Calu3 (cell line): Measurements from ENCODE around the gene OR2AT4. TPM values are rescaled to one million over a fixed set of nuclear protein-coding genes. Genes with fewer than 3 reads are reported as not detected.
"Not testable (repeated sequence)": the region's sequence is repeated elsewhere in the genome, so short reads cannot be mapped to it uniquely, and the experiment has no call there.

Experiments used
- BruUV-seq: library from RNA; stranded (reverse); fragments of 400-500 nt; replicated peaks from 2 replicates; lab custom pipeline; 2021; lab: Mats Ljungman, UMichigan
- CTCF ChIA-PET: fragments of 300-600 bp; sonication (Branson Sonifier 250); formaldehyde crosslinking; loops from one replicate; lab custom pipeline; 2022; ENCODE audit warnings: antibody characterized with exemption; lab: Charles Lee
- DNase-seq: peaks from one replicate; pipeline ENCODE4 v3.0.0; 2022
- H3K27ac Mint-ChIP-seq: one replicate; pipeline ENCODE4 v1.8.0; 2022; ENCODE audit warnings: mixed read lengths; ENCODE audit not compliant: unreplicated experiment
- H3K27me3 Mint-ChIP-seq: one replicate; pipeline ENCODE4 v1.8.0; 2022; ENCODE audit warnings: mixed read lengths; ENCODE audit not compliant: unreplicated experiment
- H3K36me3 Mint-ChIP-seq: one replicate; pipeline ENCODE4 v1.8.0; 2022; ENCODE audit warnings: mild to moderate bottlenecking, moderate library complexity, mixed read lengths; ENCODE audit not compliant: insufficient read depth, unreplicated experiment
- H3K4me1 Mint-ChIP-seq: one replicate; pipeline ENCODE4 v1.8.0; 2022; ENCODE audit warnings: mild to moderate bottlenecking, low read depth, mixed read lengths; ENCODE audit not compliant: unreplicated experiment
- H3K4me3 Mint-ChIP-seq: one replicate; pipeline ENCODE4 v1.8.0; 2022; ENCODE audit warnings: mild to moderate bottlenecking, low read depth, moderate library complexity, mixed read lengths; ENCODE audit not compliant: unreplicated experiment
- H3K9me3 Mint-ChIP-seq: one replicate; pipeline ENCODE4 v1.8.0; 2022; ENCODE audit warnings: low read depth, mixed read lengths; ENCODE audit not compliant: unreplicated experiment
- intact Hi-C: fragments of 100-400 bp; cut with micrococcal nuclease; formaldehyde crosslinking; loops from one replicate; pipeline ENCODE4 v1.10.0; 2022; ENCODE audit not compliant: unreplicated experiment
- total RNA-seq: library from RNA; stranded (reverse); gene quantifications from 2 replicates; pipeline ENCODE4 v1.2.3, GENCODE V29; 2022
- TF ChIP-seq, protein P1 (sequence below): fragments of 200-600 bp; IDR thresholded peaks from one replicate; pipeline ENCODE4 v1.8.0; 2022; ENCODE audit warnings: antibody characterized with exemption; ENCODE audit not compliant: unreplicated experiment

The OR2AT4 gene
- total RNA-seq, 1 experiment from 2014 or later, result not detected

- Mint-ChIP-seq H3K4me1 (no peaks in the 10 kb centered on the region), H3K27ac (no peak overlapping the region), H3K9me3 (peaks cover 3% of the 10 kb centered on the region), H3K36me3 (no peaks in the 10 kb centered on the region), H3K4me3 (no peak overlapping the region), H3K27me3 (no peaks in the 10 kb centered on the region)
- CTCF ChIA-PET, result no interaction called here
- no peak for DNase-seq
- intact Hi-C loops, result no loop called here
- BruUV-seq, result no TSS peak
- TF ChIP-seq, protein P1, sequence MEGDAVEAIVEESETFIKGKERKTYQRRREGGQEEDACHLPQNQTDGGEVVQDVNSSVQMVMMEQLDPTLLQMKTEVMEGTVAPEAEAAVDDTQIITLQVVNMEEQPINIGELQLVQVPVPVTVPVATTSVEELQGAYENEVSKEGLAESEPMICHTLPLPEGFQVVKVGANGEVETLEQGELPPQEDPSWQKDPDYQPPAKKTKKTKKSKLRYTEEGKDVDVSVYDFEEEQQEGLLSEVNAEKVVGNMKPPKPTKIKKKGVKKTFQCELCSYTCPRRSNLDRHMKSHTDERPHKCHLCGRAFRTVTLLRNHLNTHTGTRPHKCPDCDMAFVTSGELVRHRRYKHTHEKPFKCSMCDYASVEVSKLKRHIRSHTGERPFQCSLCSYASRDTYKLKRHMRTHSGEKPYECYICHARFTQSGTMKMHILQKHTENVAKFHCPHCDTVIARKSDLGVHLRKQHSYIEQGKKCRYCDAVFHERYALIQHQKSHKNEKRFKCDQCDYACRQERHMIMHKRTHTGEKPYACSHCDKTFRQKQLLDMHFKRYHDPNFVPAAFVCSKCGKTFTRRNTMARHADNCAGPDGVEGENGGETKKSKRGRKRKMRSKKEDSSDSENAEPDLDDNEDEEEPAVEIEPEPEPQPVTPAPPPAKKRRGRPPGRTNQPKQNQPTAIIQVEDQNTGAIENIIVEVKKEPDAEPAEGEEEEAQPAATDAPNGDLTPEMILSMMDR, result no peak
Measured at GRCh38 chr11:75112200-75112599, 15.5 kb upstream of the OR2AT4 start.

- BruUV-seq, result no TSS peak
- TF ChIP-seq, protein P1, result no peak
- no peak for DNase-seq
- H3K9me3 Mint-ChIP-seq, result no peaks in the 10 kb centered on the region
- no peak overlapping the region for H3K27ac Mint-ChIP-seq
- CTCF ChIA-PET, result no interaction called here
- H3K4me3 Mint-ChIP-seq, result no peak overlapping the region
- intact Hi-C loops, result no loop called here
- H3K27me3 Mint-ChIP-seq, result no peaks in the 10 kb centered on the region
- no peaks in the 10 kb centered on the region for H3K4me1 Mint-ChIP-seq
- no peaks in the 10 kb centered on the region for H3K36me3 Mint-ChIP-seq
Measured at GRCh38 chr11:75107187-75107586, 10.5 kb upstream of the OR2AT4 start.

DNA sequence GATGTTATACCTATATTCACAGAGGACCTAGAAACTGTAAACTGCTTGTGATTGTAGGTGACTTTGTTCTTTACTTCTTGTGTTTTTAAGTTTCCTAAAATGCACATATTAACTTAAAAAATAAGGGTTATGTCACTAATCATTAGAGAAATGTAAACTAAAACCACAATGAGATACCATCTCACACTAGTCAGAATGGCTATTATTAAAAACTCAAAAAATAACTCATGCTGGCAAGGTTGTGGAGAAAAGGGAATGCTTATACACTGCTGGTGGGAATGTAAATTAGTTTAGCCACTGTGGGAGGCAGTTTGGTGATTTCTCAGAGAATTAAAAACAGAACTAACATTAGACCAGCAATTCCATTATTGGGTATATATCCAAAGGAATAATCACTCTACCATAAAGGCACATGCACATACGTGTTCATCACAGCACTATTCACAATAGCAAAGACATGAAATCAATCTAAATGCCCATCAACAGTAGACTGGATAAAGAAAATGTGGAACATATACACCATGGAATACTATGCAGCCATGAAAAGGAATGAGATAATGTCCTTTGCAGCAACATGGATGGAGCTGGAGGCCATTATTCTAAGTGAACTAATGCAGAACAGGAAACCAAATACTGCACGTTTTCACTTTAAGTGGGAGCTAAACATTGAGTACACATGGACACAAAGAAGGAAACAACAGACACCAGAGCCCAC is 9.4 kb upstream of the OR2AT4 start:
- H3K9me3 Mint-ChIP-seq, DNase-seq, H3K4me3 Mint-ChIP-seq, H3K27ac Mint-ChIP-seq, H3K27me3 Mint-ChIP-seq, H3K4me1 Mint-ChIP-seq, H3K36me3 Mint-ChIP-seq, intact Hi-C loops, CTCF ChIA-PET, BruUV-seq: not testable (repeated sequence)

DNA sequence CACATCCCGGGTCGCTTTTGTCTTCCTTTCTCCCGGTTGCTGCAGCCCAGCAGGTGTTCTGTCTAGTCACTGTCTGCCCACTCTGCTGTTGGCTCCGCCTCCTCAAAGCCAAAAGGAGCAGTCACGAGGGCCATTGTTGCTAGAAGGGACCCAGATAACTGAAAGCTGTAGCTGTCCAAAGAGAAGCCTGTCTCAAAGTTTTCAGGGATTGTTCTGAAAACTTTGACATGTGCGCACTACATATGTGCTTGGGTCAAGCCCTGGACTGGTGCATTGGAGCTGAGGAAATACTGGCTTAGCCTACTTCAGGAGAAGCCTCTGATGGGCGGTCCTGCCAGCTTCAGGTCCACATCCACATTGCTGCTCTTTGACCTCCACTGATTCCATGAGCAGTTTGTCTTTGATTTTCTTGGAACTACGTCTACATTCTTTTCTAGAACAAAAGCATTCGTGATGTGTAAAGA is 8.8 kb upstream of the OR2AT4 start:
- intact Hi-C loops, result no loop called here
- TF ChIP-seq, protein P1, result no peak
- Mint-ChIP-seq H3K27me3 (no peaks in the 10 kb centered on the region), H3K4me3 (no peak overlapping the region), H3K9me3 (no peaks in the 10 kb centered on the region), H3K27ac (no peak overlapping the region), H3K4me1 (no peaks in the 10 kb centered on the region), H3K36me3 (no peaks in the 10 kb centered on the region)
- DNase-seq, result no peak
- no TSS peak for BruUV-seq
- CTCF ChIA-PET, result no interaction called here

GRCh38 chr11:75103380-75104026 is 6.8 kb upstream of the OR2AT4 start:
- TF ChIP-seq, protein P1, result no peak
- intact Hi-C loops, result no loop called here
- DNase-seq, result no peak
- BruUV-seq, result no TSS peak
- no peak overlapping the region for H3K4me3 Mint-ChIP-seq
- no peaks in the 10 kb centered on the region for H3K36me3 Mint-ChIP-seq
- H3K4me1 Mint-ChIP-seq, result no peaks in the 10 kb centered on the region
- H3K9me3 Mint-ChIP-seq, result no peaks in the 10 kb centered on the region
- CTCF ChIA-PET, result no interaction called here
- H3K27ac Mint-ChIP-seq, result no peak overlapping the region
- no peaks in the 10 kb centered on the region for H3K27me3 Mint-ChIP-seq
